Measurements from ENCODE around the gene SKAP1. TPM values are rescaled to one million over a fixed set of nuclear protein-coding genes. Genes with fewer than 3 reads are reported as not detected.

Gene SKAP1
- total RNA-seq, 2 donors from 2014 or later: 40.9 to 44.9 TPM

GRCh38 chr17:48102798-48103715 is 327.0 kb downstream of the SKAP1 start:
- Mint-ChIP-seq H3K4me3 (peak overlapping the region; percentile 77), H3K27ac (peak overlapping the region; percentile 84 to 95), H3K27me3 (no peaks in the 10 kb centered on the region), H3K36me3 (peaks cover 10% of the 10 kb centered on the region), H3K9me3 (no peaks in the 10 kb centered on the region), H3K4me1 (ENCODE audit: low read depth in 2 of 2) (peaks cover 44 to 58% of the 10 kb centered on the region in 2 donors)
- ATAC-seq (no peak), DNase-seq (ENCODE audit: low spot score) (peak; percentile 61)

- Mint-ChIP-seq H3K27me3 (no peaks in the 10 kb centered on the region), H3K4me3 (peak overlapping the region; percentile 92), H3K27ac (peak overlapping the region; percentile 84 to 95), H3K36me3 (peaks cover 6% of the 10 kb centered on the region), H3K4me1 (ENCODE audit: low read depth in 2 of 2) (peaks cover 43 to 53% of the 10 kb centered on the region in 2 donors), H3K9me3 (no peaks in the 10 kb centered on the region)
- DNase-seq (ENCODE audit: low spot score): no peak
- ATAC-seq: no peak
Observed at GRCh38 chr17:48102043-48102750, 327.8 kb downstream of the SKAP1 start.

- Mint-ChIP-seq H3K27ac (peak within 1 kb of the TSS; percentile 84 to 95), H3K27me3 (no peaks in the 10 kb centered on the region), H3K36me3 (peaks cover 6% of the 10 kb centered on the region), H3K9me3 (no peaks in the 10 kb centered on the region), H3K4me1 (ENCODE audit: low read depth in 2 of 2) (peaks cover 36 to 45% of the 10 kb centered on the region in 2 donors), H3K4me3 (peak within 1 kb of the TSS; percentile 92)
- DNase-seq (ENCODE audit: low spot score): peak; percentile 97
- ATAC-seq: peak; percentile 97
Observed at GRCh38 chr17:48101012-48101720, 328.8 kb downstream of the SKAP1 start, which contains the start of gene CBX1. CBX1 (minus strand) TSS chr17:48101478; CDS start chr17:48077004, 24,474 bp downstream.

- DNase-seq (ENCODE audit: low spot score) (no peak), ATAC-seq (no peak)
- Mint-ChIP-seq H3K27me3 (no peaks in the 10 kb centered on the region), H3K36me3 (peaks cover 6% of the 10 kb centered on the region), H3K9me3 (no peaks in the 10 kb centered on the region), H3K4me1 (ENCODE audit: low read depth in 2 of 2) (peaks cover 36 to 45% of the 10 kb centered on the region in 2 donors), H3K4me3 (peak overlapping the region; percentile 92), H3K27ac (peak overlapping the region; percentile 84 to 95)
Observed at GRCh38 chr17:48100591-48101011, 329.4 kb downstream of the SKAP1 start.

- no peak for DNase-seq (ENCODE audit: low spot score)
- H3K36me3 Mint-ChIP-seq: peaks cover 6% of the 10 kb centered on the region
- no peak for ATAC-seq
- H3K4me3 Mint-ChIP-seq: peak overlapping the region; percentile 92
- peak overlapping the region; percentile 84 to 95 for H3K27ac Mint-ChIP-seq
- peaks cover 36 to 44% of the 10 kb centered on the region in 2 donors for H3K4me1 Mint-ChIP-seq (ENCODE audit: low read depth in 2 of 2)
- H3K9me3 Mint-ChIP-seq: no peaks in the 10 kb centered on the region
- H3K27me3 Mint-ChIP-seq: no peaks in the 10 kb centered on the region
Observed at GRCh38 chr17:48100160-48100559, 329.9 kb downstream of the SKAP1 start.

GRCh38 chr17:48095611-48096010 is 334.4 kb downstream of the SKAP1 start:
- Mint-ChIP-seq H3K4me1 (ENCODE audit: low read depth in 2 of 2) (peaks cover 7 to 8% of the 10 kb centered on the region in 2 donors), H3K27ac (no peak overlapping the region), H3K9me3 (no peaks in the 10 kb centered on the region), H3K4me3 (no peak overlapping the region), H3K36me3 (no peaks in the 10 kb centered on the region), H3K27me3 (no peaks in the 10 kb centered on the region)
- no peak for ATAC-seq
- DNase-seq (ENCODE audit: low spot score): no peak

- H3K27me3 Mint-ChIP-seq: no peaks in the 10 kb centered on the region
- ATAC-seq: no peak
- no peaks in the 10 kb centered on the region for H3K9me3 Mint-ChIP-seq
- no peak overlapping the region for H3K27ac Mint-ChIP-seq
- no peak for DNase-seq (ENCODE audit: low spot score)
- H3K36me3 Mint-ChIP-seq: no peaks in the 10 kb centered on the region
- no peak overlapping the region for H3K4me3 Mint-ChIP-seq
- peaks cover 0 to 5% of the 10 kb centered on the region in 2 donors for H3K4me1 Mint-ChIP-seq (ENCODE audit: low read depth in 2 of 2)
Observed at GRCh38 chr17:48093341-48094045, 336.5 kb downstream of the SKAP1 start.

GRCh38 chr17:48084932-48085331 is 345.1 kb downstream of the SKAP1 start:
- DNase-seq (ENCODE audit: low spot score): no peak
- Mint-ChIP-seq H3K27ac (no peak overlapping the region), H3K4me1 (ENCODE audit: low read depth in 2 of 2) (peaks cover 0 to 3% of the 10 kb centered on the region in 2 donors), H3K27me3 (no peaks in the 10 kb centered on the region), H3K36me3 (no peaks in the 10 kb centered on the region), H3K4me3 (no peak overlapping the region), H3K9me3 (no peaks in the 10 kb centered on the region)
- no peak for ATAC-seq

Other genes with a start within 250 kb of the SKAP1 start
- not detected for gene HOXB1, start 100.8 kb upstream of the SKAP1 start, total RNA-seq
- 10 to 100 TPM; 20.8 to 30.0 TPM for gene HOXB2, start 114.9 kb upstream of the SKAP1 start, total RNA-seq
- 1 to 10 TPM; 6.9 to 8.2 TPM for gene HOXB4, start 148.1 kb upstream of the SKAP1 start, total RNA-seq
- 10 to 100 TPM in 1 of 2 donors, 1 to 10 TPM in 1; 9.0 to 15.4 TPM for gene HOXB3, start 160.0 kb upstream of the SKAP1 start, total RNA-seq
- under 1 TPM in 1 of 2 donors, not detected in 1; 0.70 TPM for gene HOXB5, start 163.6 kb upstream of the SKAP1 start, total RNA-seq
- 1 to 10 TPM; 1.9 to 2.2 TPM for gene HOXB6, start 174.8 kb upstream of the SKAP1 start, total RNA-seq
- gene HOXB7, start 180.8 kb upstream of the SKAP1 start, total RNA-seq: 1 to 10 TPM; 1.1 to 2.7 TPM
- gene HOXB8, start 185.1 kb upstream of the SKAP1 start, total RNA-seq: not detected
- 1 to 10 TPM in 1 of 2 donors, under 1 TPM in 1; 0.78 to 2.7 TPM for gene HOXB9, start 196.1 kb upstream of the SKAP1 start, total RNA-seq

All from natural killer cell treated with Interleukin-12 subunit alpha and Interleukin-12 subunit beta and Interleukin-15 and Interleukin-18, amount 100 ng/mL, for 72 hours (primary cell).